ENCODE data around the gene DNAAF2. TPM values are rescaled to one million over a fixed set of nuclear protein-coding genes. Genes with fewer than 3 reads are reported as not detected.
"Not testable (repeated sequence)": the region's sequence is repeated elsewhere in the genome, so short reads cannot be mapped to it uniquely, and the experiment has no call there.

DNAAF2 gene
- total and polyA plus RNA-seq, 2 experiments from 2014 or later = 11.0 to 11.1 TPM

DNA sequence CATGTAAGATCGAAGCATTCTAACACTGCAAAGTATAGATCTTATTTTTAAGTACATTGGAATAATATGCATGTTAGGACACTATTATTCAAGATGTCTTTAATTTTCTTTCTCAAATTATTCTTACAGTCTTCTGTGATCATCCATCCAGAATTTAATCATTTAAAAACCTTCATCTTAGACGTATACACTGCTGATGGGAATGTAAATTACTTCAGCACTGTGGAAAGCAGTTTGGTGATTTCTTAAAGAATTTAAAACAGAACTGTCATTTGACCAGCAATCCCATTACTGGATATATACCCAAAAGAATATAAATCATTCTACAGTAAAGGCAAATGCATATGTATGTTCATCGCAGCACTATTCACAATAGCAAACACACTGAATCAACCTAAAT is 45.7 kb downstream of the DNAAF2 start:
- no peak overlapping the region for H3K9ac ChIP-seq
- 80 to 86% methylated on average over 3 of the region's 3 CpGs for WGBS, 2 experiments (ENCODE audit: low coverage in 1 of 2, low lambda C conversion rate in 2 of 2, missing lambda C conversion rate in 2 of 2)
- no peaks in the 10 kb centered on the region for H3K27me3 ChIP-seq (replicated peaks; ENCODE audit: insufficient read depth)
- H3K27ac ChIP-seq = no peak overlapping the region
- peaks cover 18% of the 10 kb centered on the region for H3K79me2 ChIP-seq (ENCODE audit: insufficient read depth)
- H3K4me1 ChIP-seq (ENCODE audit: insufficient read depth) = peaks cover 12% of the 10 kb centered on the region; the same call in 1 of the 2 replicates
- H3K9me2 ChIP-seq (ENCODE audit: insufficient read depth) = no peaks in the 10 kb centered on the region
- H3K4me3 ChIP-seq = no peak overlapping the region
- H3K36me3 ChIP-seq (ENCODE audit: low read depth) = peaks cover 7% of the 10 kb centered on the region
- no peak for DNase-seq
- H3K9me3 ChIP-seq (ENCODE audit: low read depth) = no peaks in the 10 kb centered on the region
- H2AFZ ChIP-seq = no peak overlapping the region
- H4K20me1 ChIP-seq (ENCODE audit: insufficient read depth) = peaks cover 5% of the 10 kb centered on the region; the same call in 1 of the 2 replicates
- H3K4me2 ChIP-seq (ENCODE audit: unreplicated experiment) = no peak overlapping the region
- H3F3A ChIP-seq (ENCODE audit: insufficient read depth) = peaks cover 22% of the 10 kb centered on the region
- in situ Hi-C loops (cut with MboI) = no loop called here
- TF ChIP-seq EZH2phosphoT487 (IDR thresholded peaks at IDR 0.05; ENCODE audit: insufficient read depth, low read depth) (no peak), EZH2 (IDR thresholded peaks at IDR 0.05; ENCODE audit: insufficient read depth, poor library complexity, severe bottlenecking) (no peak)

DNA sequence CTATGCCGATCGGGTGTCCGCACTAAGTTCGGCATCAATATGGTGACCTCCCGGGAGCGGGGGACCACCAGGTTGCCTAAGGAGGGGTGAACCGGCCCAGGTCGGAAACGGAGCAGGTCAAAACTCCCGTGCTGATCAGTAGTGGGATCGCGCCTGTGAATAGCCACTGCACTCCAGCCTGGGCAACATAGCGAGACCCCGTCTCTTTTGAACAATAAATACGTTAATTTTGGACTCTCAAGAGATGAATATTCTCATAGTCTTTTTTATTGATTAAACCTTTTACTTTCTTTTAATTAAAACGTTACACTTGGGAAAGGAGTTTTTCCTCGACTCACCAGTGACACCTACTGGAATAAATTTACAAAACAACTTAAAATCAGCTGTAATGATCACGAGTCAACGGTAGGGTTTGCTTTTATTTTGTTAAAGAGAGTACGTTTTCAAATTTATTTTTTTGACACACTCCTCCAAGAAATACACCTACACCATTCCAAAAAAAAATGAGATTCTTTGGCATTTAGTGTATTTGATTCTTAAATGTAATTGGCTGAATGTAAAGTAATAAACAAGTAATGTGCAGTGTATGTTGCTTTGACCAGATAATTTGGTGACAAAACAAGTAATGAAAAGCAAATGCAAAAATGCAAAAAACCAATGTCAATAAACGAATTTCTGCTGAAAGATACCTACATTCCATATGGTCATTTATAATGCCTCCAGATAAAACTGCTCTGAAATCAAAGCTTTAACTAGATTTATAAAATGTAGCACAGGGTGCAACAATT is 48.2 kb downstream of the DNAAF2 start:
- Histone ChIP-seq H3K4me1 (ENCODE audit: insufficient read depth) (peaks cover 24% of the 10 kb centered on the region), H3K4me2 (ENCODE audit: unreplicated experiment) (peak overlapping the region; percentile 50), H2AFZ (peak overlapping the region; percentile 80), H3F3A (ENCODE audit: insufficient read depth) (peaks cover 45% of the 10 kb centered on the region), H3K4me3 (peak overlapping the region; percentile 64), H3K36me3 (ENCODE audit: low read depth) (peaks cover 31% of the 10 kb centered on the region), H3K9me2 (ENCODE audit: insufficient read depth) (no peaks in the 10 kb centered on the region), H3K27ac (peak overlapping the region; percentile 87), H3K9me3 (ENCODE audit: low read depth) (no peaks in the 10 kb centered on the region), H3K27me3 (replicated peaks; ENCODE audit: insufficient read depth) (no peaks in the 10 kb centered on the region), H3K9ac (peak overlapping the region; percentile 34; the same call in 1 of the 2 replicates), H3K79me2 (ENCODE audit: insufficient read depth) (peaks cover 43% of the 10 kb centered on the region), H4K20me1 (ENCODE audit: insufficient read depth) (peaks cover 14% of the 10 kb centered on the region; the same call in 1 of the 2 replicates)
- TF ChIP-seq EZH2 (IDR thresholded peaks at IDR 0.05; ENCODE audit: insufficient read depth, poor library complexity, severe bottlenecking) (no peak), EZH2phosphoT487 (IDR thresholded peaks at IDR 0.05; ENCODE audit: insufficient read depth, low read depth) (no peak)
- DNase-seq = peak; percentile 73
- in situ Hi-C loops (cut with MboI) = no loop called here
- WGBS, 2 experiments (ENCODE audit: low coverage in 1 of 2, low lambda C conversion rate in 2 of 2, missing lambda C conversion rate in 2 of 2) = 1 to 3% methylated on average over 10 to 12 of the region's 21 CpGs

GRCh38 chr14:49585803-49586672 is 49.0 kb downstream of the DNAAF2 start, which contains the start of gene RPS29:
RPS29 (minus strand) TSS chr14:49586380; CDS start chr14:49586346, 34 bp downstream.
- in situ Hi-C loops (cut with MboI) = no loop called here
- peaks cover 14% of the 10 kb centered on the region; the same call in 1 of the 2 replicates for H4K20me1 ChIP-seq (ENCODE audit: insufficient read depth)

DNA sequence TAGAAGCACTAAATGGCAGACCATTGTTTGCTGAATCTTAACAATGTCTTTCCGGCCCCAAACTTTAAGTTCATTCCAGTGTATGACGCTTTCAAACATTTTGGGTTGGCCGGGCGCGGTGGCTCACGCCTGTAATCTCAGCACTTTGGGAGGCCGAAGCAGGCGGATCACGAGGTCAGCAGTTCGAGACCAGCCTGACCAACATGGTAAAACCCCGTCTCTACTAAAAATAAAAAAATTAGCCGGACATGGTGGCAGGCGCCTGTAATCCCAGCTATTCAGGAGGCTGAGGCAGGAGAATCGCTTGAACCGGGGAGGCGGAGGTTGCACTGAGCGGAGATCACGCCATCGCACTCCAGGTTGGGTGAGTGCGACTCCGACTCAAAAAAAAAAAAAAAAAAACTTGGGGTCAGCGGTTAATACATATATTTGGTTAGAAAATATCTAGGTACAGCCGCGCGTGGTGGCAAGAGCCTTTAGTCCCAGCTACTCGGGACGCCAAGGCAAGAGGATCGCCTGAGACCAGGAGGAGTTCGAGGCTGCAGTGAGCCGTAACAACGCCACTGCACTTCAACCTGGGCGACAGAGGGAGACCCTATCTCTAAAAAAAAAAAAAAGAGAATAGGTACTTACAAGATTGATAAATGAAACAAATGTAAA is 49.9 kb downstream of the DNAAF2 start:
- Histone ChIP-seq H3K4me1 (ENCODE audit: insufficient read depth) (peaks cover 24% of the 10 kb centered on the region), H4K20me1 (ENCODE audit: insufficient read depth) (peaks cover 14% of the 10 kb centered on the region; the same call in 1 of the 2 replicates), H3K4me3 (peak overlapping the region; percentile 91), H3K27ac (peak overlapping the region; percentile 87), H3K4me2 (ENCODE audit: unreplicated experiment) (peak overlapping the region; percentile 87), H3F3A (ENCODE audit: insufficient read depth) (peaks cover 58% of the 10 kb centered on the region), H3K36me3 (ENCODE audit: low read depth) (peaks cover 31% of the 10 kb centered on the region), H3K9ac (peak overlapping the region; percentile 96), H3K79me2 (ENCODE audit: insufficient read depth) (peaks cover 61% of the 10 kb centered on the region)
- peak; percentile 36 for DNase-seq
- H3K9me2 ChIP-seq (ENCODE audit: insufficient read depth); in situ Hi-C loops (cut with MboI); H3K27me3 ChIP-seq (replicated peaks; ENCODE audit: insufficient read depth); H2AFZ ChIP-seq; H3K9me3 ChIP-seq (ENCODE audit: low read depth): not testable (repeated sequence)
- 8% methylated on average over 32 of the region's 32 CpGs for WGBS, 2 experiments (ENCODE audit: low coverage in 1 of 2, low lambda C conversion rate in 2 of 2, missing lambda C conversion rate in 2 of 2)

More at GRCh38 chr14:49585803-49586672, 49.0 kb downstream of the DNAAF2 start, which contains the start of gene RPS29:
- H3K36me3 ChIP-seq (ENCODE audit: low read depth) = peaks cover 31% of the 10 kb centered on the region
- no peaks in the 10 kb centered on the region for H3K9me3 ChIP-seq (ENCODE audit: low read depth)
- peaks cover 53% of the 10 kb centered on the region for H3F3A ChIP-seq (ENCODE audit: insufficient read depth)
- peak within 1 kb of the TSS; percentile 91 for H3K4me3 ChIP-seq
- H2AFZ ChIP-seq = peak within 1 kb of the TSS; percentile 80
- H3K79me2 ChIP-seq (ENCODE audit: insufficient read depth) = peaks cover 51% of the 10 kb centered on the region
- peak within 1 kb of the TSS; percentile 96 for H3K9ac ChIP-seq
- peak; percentile 99 for DNase-seq
- no peaks in the 10 kb centered on the region for H3K27me3 ChIP-seq (replicated peaks; ENCODE audit: insufficient read depth)
- H3K27ac ChIP-seq = peak within 1 kb of the TSS; percentile 87
- H3K9me2 ChIP-seq (ENCODE audit: insufficient read depth) = no peaks in the 10 kb centered on the region
- 1 to 2% methylated on average over 53 to 54 of the region's 55 CpGs for WGBS, 2 experiments (ENCODE audit: low coverage in 1 of 2, low lambda C conversion rate in 2 of 2, missing lambda C conversion rate in 2 of 2)
- TF ChIP-seq EZH2 (IDR thresholded peaks at IDR 0.05; ENCODE audit: insufficient read depth, poor library complexity, severe bottlenecking) = no peak
- TF ChIP-seq EZH2phosphoT487 (IDR thresholded peaks at IDR 0.05; ENCODE audit: insufficient read depth, low read depth) = no peak
- H3K4me1 ChIP-seq (ENCODE audit: insufficient read depth) = peaks cover 24% of the 10 kb centered on the region
- peak within 1 kb of the TSS; percentile 87 for H3K4me2 ChIP-seq (ENCODE audit: unreplicated experiment)

Measured in GM23248 (cell line).